Ramos (cell line): Measurements from ENCODE around the gene AMH.
"Not testable (repeated sequence)": the region's sequence is repeated elsewhere in the genome, so short reads cannot be mapped to it uniquely, and the experiment has no call there.

ENCODE experiments used
- in situ Hi-C: fragments of 300-500 bp; cut with MboI; formaldehyde crosslinking; loops from one replicate; pipeline ENCODE4 v1.14.3; 2022; ENCODE audit warnings: low sequenced_read_pairs; ENCODE audit not compliant: unreplicated experiment

Gene AMH

GRCh38 chr19:2280633-2281264 is 31.6 kb downstream of the AMH start:
- in situ Hi-C loops: no loop called here

GRCh38 chr19:2281265-2282061 is 32.3 kb downstream of the AMH start:
- in situ Hi-C loops: not testable (repeated sequence)

GRCh38 chr19:2282062-2282861 is 33.1 kb downstream of the AMH start, which contains the start of gene PEAK3:
TSS of gene PEAK3 (minus strand) at chr19:2282175. CDS start at chr19:2280931, 1,244 bp downstream.
- in situ Hi-C loops: no loop called here

GRCh38 chr19:2282862-2283237 is 33.7 kb downstream of the AMH start:
- in situ Hi-C loops: no loop called here

GRCh38 chr19:2283835-2284507 is 34.8 kb downstream of the AMH start:
- in situ Hi-C loops: no loop called here

GRCh38 chr19:2286402-2287140 is 37.4 kb downstream of the AMH start:
- in situ Hi-C loops: no loop called here

- in situ Hi-C loops: no loop called here
Observed at GRCh38 chr19:2287585-2288337, 38.6 kb downstream of the AMH start.

GRCh38 chr19:2288338-2288817 is 39.3 kb downstream of the AMH start:
- in situ Hi-C loops: no loop called here

- in situ Hi-C loops: no loop called here
Observed at GRCh38 chr19:2288818-2289713, 39.9 kb downstream of the AMH start.

- in situ Hi-C loops: no loop called here
Observed at GRCh38 chr19:2289714-2290435, 40.8 kb downstream of the AMH start.

GRCh38 chr19:2290441-2291184 is 41.5 kb downstream of the AMH start:
- in situ Hi-C loops: no loop called here

GRCh38 chr19:2291185-2291751 is 42.1 kb downstream of the AMH start:
- in situ Hi-C loops: no loop called here

GRCh38 chr19:2294687-2295335 is 45.7 kb downstream of the AMH start:
- in situ Hi-C loops: no loop called here

- in situ Hi-C loops: no loop called here
Observed at GRCh38 chr19:2296141-2296540, 47.0 kb downstream of the AMH start.

GRCh38 chr19:2300533-2300932 is 51.4 kb downstream of the AMH start:
- in situ Hi-C loops: no loop called here
